GM21786 (cell line): Measurements from ENCODE around the gene AHDC1.

Experiments
- ATAC-seq: cut with Tn5 transposase; IDR thresholded peaks from one replicate; pipeline ENCODE4 v1.9.1; 2021; ENCODE audit not compliant: unreplicated experiment

The AHDC1 gene

GRCh38 chr1:27598902-27599528 lies 4.9 kb downstream of the AHDC1 start:
- no peak for ATAC-seq

- ATAC-seq: no peak
These were observed 5.7 kb downstream of the AHDC1 start for GRCh38 chr1:27598295-27598687.

GRCh38 chr1:27597516-27598294 lies 6.2 kb downstream of the AHDC1 start:
- ATAC-seq: no peak

DNA sequence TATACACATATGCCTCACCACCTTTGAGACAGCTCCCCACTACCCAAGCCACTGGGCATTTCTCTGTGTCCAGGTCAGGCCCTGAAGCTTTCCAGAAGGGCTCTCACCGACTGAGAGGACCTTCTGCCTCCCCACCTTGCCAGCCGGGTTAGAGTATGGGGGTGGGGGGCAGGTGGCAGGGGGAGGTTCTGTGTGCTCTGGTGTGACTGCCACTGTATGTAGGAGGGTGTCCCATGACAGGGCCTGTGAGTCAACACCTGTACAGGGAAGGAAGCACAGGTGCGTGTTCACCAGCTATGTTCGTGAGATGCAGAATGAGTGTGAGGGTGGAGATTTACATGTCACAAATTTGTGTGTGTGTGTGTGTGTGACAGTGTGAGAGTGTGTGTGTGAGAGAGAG lies 7.0 kb downstream of the AHDC1 start:
- no peak for ATAC-seq

- ATAC-seq: no peak
These were observed 7.7 kb downstream of the AHDC1 start for GRCh38 chr1:27596261-27596660.

DNA sequence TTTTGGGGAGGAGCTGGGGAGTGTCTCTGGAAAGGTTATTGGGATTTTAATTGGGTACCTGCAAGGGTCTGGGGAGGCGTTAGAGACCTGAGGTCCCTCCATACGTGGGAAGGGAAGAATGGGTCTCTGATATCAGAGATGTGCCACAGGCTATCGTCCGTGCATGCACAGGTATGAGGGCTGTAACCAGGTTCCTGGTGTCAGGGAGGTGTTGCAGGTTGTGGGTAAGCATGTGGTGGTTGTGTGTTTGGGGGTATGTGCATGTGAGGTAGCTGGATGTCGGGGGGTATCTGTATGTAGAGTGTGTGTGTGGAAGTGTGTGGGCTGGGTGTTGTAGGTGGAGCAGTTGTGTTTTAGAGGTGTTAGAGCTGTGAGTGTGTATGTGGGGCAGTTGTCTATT lies 8.3 kb downstream of the AHDC1 start:
- no peak for ATAC-seq

GRCh38 chr1:27594564-27595510 lies 9.1 kb downstream of the AHDC1 start:
- no peak for ATAC-seq

GRCh38 chr1:27593678-27594563 lies 10.0 kb downstream of the AHDC1 start:
- no peak for ATAC-seq

DNA sequence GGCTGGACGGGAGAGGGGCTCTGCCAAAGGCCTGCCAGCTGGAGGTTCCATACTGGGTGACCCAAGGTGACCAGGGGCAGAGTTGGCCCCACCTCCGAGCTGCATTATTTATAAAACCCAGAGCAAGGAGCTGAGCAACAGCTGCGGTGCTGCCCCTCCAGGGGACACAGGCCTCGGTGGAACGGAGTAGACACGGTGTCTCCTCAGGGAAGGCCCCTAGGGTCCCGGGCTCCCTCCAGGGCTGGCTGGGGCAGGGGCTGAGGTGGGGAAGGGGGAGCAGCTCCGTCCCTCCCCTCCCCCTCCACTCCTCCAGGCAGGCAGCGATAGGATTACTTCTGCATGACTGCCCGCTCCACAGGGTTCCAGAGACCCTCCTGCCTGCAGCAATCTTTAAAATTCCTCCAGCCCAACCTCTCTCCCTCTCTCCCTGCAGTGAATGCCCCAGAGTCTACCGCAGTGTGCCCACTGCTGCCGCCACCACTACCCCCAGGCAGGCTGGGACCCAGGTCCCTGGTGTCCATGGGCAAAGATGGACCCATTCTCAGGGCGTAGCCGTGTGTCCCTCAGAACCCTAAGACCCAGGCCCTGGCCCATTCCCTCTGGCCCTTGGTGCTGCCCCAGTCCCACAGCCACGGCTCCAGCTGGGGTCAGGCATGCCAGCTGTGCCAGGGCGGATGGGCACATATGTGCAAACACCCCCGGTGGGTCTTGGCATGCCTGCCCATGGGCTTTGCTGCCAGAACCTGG lies 10.8 kb downstream of the AHDC1 start:
- no peak for ATAC-seq

- ATAC-seq: no peak
These were observed 11.6 kb downstream of the AHDC1 start for GRCh38 chr1:27592232-27592930.

- ATAC-seq: no peak
These were observed 12.3 kb downstream of the AHDC1 start for GRCh38 chr1:27591622-27592021.

DNA sequence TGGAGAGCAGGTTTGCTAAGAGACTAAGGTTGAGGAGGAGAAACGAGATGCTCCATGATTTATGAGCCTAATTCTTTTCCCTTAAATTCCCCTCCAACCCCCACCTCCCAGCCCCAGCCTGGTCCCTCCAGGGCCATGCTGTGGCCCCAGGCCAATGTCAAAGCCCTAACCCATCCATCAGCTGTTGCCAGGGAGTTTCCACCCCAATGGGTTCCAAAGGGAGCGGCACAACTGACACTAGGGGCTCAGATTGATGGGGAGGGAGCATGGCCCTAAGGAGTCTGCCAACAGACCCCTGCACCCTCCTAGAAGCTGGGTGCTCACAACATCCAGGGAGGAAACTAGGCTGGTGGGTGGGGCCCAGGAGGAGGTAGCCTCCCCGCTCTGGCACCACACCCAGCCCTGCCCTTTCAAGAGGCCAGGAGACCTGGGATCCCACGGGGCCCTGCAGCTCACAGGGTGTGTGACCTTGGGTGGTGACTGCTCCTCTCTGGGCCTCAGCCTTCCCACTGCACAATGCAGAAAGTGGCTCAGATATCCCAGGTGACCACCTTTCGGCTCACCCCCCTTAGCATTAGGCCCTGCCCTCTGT lies 12.9 kb downstream of the AHDC1 start:
- no peak for ATAC-seq

- ATAC-seq: no peak
These were observed 14.0 kb downstream of the AHDC1 start for GRCh38 chr1:27589841-27590426.

GRCh38 chr1:27589441-27589840 lies 14.5 kb downstream of the AHDC1 start:
- ATAC-seq: no peak

GRCh38 chr1:27588256-27589232 lies 15.4 kb downstream of the AHDC1 start:
- ATAC-seq: no peak

DNA sequence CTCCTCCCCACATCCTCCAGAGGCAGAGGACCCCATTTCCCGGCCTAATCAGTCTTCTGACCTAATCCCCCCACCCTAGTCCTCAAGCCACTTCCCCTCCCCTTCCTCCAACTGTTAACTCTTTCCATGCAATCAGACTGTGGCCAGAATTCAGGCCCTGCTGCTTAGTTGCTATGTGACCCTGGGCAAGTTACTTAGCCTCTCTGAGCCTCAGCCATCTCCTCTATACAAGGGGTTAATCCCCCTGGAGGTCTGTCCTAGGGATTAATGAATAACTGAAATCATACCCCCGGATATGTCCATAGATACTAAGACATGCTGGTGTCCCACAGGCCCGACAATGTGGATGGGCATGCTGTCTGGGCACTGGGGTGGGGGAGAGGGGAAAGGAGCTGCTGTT lies 18.3 kb downstream of the AHDC1 start:
- no peak for ATAC-seq

- ATAC-seq: no peak
These were observed 19.5 kb downstream of the AHDC1 start for GRCh38 chr1:27584453-27584852.
